Measurements from ENCODE around the gene MICAL3.

Gene MICAL3

GRCh38 chr22:17743661-17744411 is 280.5 kb downstream of the MICAL3 start:
- no peak for DNase-seq

GRCh38 chr22:17742527-17742902 is 281.8 kb downstream of the MICAL3 start:
- DNase-seq, result peak; percentile 49

DNA sequence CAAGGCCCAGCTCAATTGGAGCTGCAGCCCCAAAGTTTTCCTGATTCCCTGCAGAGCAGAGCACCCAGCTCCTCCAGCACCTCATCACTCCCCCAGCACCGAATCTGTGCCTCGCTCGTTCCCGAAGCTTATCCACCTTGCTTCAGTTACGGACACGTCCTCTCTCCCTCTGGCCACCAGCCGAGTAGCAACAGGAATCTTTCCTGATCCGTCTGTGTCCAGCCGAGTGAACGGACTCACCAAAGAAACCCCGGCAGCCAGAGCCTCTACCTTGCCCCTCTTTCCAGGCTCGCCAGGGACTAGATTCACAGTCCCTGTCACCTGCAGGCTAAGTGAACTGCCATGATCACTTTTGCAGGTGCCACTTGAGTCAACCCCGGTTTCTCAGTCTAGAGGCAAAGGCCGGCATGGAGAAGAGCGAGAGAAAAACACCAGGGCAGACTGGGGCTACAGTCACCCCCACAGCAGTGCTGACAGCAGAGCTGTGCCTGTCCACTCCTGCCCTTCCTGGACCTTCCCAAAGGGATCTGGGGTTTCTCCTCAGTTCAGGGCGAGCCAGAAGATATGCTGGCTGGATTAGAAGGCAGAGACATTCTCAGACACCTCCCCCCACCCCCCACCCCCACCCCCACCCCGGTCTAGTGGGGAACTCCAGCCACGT is 282.4 kb downstream of the MICAL3 start:
- DNase-seq, result no peak

DNA sequence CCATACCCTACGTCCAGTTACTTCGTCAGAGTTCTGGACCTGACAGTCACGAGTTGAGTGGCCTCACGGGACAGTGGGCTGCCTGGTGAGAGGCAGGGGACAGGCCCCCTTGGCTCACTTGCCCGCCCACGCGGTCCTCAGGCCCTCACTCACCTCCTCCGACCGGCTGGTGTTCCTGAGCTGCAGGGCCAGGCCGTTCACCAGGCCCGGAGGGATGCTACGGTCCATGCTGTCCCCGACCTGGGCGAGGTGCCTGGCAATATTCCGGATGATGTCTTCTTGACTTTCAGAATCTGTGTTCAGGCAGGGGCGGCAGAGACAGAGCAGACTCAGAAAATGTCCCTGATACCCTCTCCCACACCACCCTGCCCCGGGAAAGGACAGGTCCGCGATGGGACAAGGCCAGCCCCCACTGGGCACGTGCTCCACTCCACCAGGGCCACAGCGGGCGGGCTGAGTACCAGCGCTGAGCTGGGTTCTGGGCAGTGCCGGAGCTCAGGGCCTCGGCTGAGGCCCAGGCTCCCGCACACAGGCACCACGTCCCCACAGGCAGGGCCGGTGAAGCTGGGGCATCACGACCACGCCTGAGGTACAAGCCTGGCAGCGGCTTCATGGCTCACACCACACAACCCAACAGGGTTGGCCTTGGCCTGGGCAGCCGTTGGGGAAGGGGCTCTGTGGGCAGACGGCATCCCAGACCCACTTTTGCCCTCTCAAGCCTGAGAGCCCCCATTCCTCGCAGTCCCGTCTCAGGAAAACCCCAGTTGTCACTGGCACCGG is 285.0 kb downstream of the MICAL3 start:
- DNase-seq, result no peak

DNA sequence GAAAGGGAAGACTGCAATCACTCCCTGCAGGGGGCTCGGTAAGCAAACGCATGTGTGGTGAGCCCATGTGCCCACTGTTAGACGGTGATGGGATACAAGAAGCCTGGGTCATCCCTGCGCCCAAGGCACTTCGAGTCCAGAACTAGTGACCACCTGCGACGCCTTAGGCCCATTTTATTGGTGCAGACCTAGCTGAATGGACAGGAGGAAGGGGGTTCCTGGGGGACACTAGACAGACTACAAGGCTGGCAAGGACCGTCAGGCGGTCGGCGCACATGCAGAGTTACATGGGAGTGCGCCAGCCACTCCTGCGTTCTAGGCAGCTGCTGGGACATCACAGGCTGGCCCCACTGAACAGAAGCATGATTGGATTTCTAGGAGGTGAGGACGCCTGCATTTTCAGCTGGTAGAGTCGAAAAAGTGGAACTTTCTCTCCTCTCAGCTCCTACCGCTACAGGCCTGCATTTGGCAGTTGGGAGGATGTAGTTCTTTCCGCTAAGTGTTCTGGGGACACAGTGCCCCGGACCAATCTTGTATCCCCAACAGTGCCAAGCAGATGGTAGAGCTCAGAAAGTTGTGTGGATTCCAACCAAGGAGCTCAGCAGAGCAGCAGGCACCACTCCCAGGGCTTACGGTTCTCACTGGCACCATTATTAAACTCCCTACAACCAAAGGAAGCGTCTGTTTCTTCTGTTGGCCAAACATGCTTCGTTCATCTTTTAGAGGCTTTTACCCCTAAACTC is 285.8 kb downstream of the MICAL3 start:
- DNase-seq, result no peak
